B cell (primary cell): ENCODE measurements around the gene HIPK3. TPM values are rescaled to one million over a fixed set of nuclear protein-coding genes. Genes with fewer than 3 reads are reported as not detected.

Experiments used
- ATAC-seq: fragments of 200-7000 bp; cut with Tn5 transposase; one replicate; pipeline ENCODE4 v1.10.0; 2021; ENCODE audit warnings: low read depth, mild to moderate bottlenecking, moderate number of reproducible peaks, moderate library complexity
- CTCF ChIA-PET: fragments of 350-600 bp; sonication (Branson Sonifier 250); formaldehyde crosslinking; loops from one replicate; lab custom pipeline; 2021; ENCODE audit warnings: antibody characterized with exemption, inconsistent platforms; lab: Charles Lee
- POLR2A ChIA-PET: fragments of 350-600 bp; sonication (Branson Sonifier 250); formaldehyde crosslinking; loops from one replicate; lab custom pipeline; 2021; ENCODE audit warnings: antibody characterized with exemption; lab: Charles Lee
- DNase-seq: peaks from one replicate; pipeline ENCODE4 v3.0.0; 2013
- H2AFZ ChIP-seq: 2 replicates; pipeline ENCODE4 v1.6.1; 2012; ENCODE audit warnings: mild to moderate bottlenecking, low read depth, low read length; ENCODE audit not compliant: insufficient read depth, poor library complexity, severe bottlenecking
- H3K27ac ChIP-seq, 2 donors: 1 replicate in 1 of 2; 2 replicates in 1 of 2; pipeline ENCODE4 v1.5.1; 2012 to 2013; ENCODE audit warnings: low read length in 2 of 2, mild to moderate bottlenecking in 2 of 2, moderate library complexity in 1 of 2
- H3K27me3 ChIP-seq, 4 experiments: fragments of 200-600 bp in 1 of 4; sonication (generic) in 1 of 4; replicated peaks in 1 of 4; 1 replicate in 2 of 4; 2 replicates in 2 of 4; pipeline versions ENCODE4 v1.6.1 to v1.7.0; 2013 to 2016; ENCODE audit warnings: low read length in 3 of 4, mild to moderate bottlenecking in 2 of 4, mixed read lengths in 1 of 4, moderate library complexity in 1 of 4; ENCODE audit not compliant: insufficient read depth in 4 of 4, control insufficient read depth in 3 of 4; ENCODE audit errors: control extremely low read depth in 1 of 4
- H3K36me3 ChIP-seq, 2 experiments: replicated peaks in 1 of 2; 1 replicate in 1 of 2; 2 replicates in 1 of 2; pipeline versions ENCODE4 v1.6.1 to v1.7.1; 2013; ENCODE audit warnings: low read length in 1 of 2; ENCODE audit not compliant: insufficient read depth in 2 of 2, control insufficient read depth in 1 of 2; ENCODE audit errors: control extremely low read depth in 1 of 2, extremely low read depth in 1 of 2
- H3K4me1 ChIP-seq, 2 donors: fragments of 200-600 bp in 1 of 2; sonication (generic) in 1 of 2; 1 replicate in 1 of 2; 2 replicates in 1 of 2; pipeline versions ENCODE4 v1.5.1 to v1.6.1; 2013 to 2017; ENCODE audit warnings: low read length in 2 of 2; ENCODE audit not compliant: control insufficient read depth in 2 of 2, insufficient read depth in 2 of 2
- H3K4me2 ChIP-seq: replicated peaks from 2 replicates; pipeline ENCODE3; 2012; ENCODE audit warnings: mild to moderate bottlenecking, low read depth, low read length; ENCODE audit not compliant: poor library complexity, severe bottlenecking
- H3K4me3 ChIP-seq, 5 experiments: fragments of 200-600 bp in 1 of 5; sonication (generic) in 1 of 5; 1 replicate in 3 of 5; 2 replicates in 2 of 5; pipeline versions ENCODE4 v1.5.1 to v1.7.0; 2011 to 2016; ENCODE audit warnings: low read length in 4 of 5, mild to moderate bottlenecking in 4 of 5, low read depth in 2 of 5, control low read depth in 1 of 5, moderate library complexity in 1 of 5; ENCODE audit not compliant: insufficient read depth in 1 of 5; ENCODE audit errors: control extremely low read depth in 1 of 5, extremely low read depth in 1 of 5
- H3K79me2 ChIP-seq: fragments of 200-600 bp; sonication (generic); one replicate; pipeline ENCODE4 v1.6.0; 2016; ENCODE audit warnings: low read length; ENCODE audit not compliant: control insufficient read depth, insufficient read depth
- H3K9ac ChIP-seq: fragments of 200-600 bp; sonication (generic); 2 replicates; pipeline ENCODE4 v1.6.1; 2017; ENCODE audit warnings: mild to moderate bottlenecking, low read length, moderate library complexity
- H3K9me3 ChIP-seq, 3 donors: one replicate each; pipeline versions ENCODE4 v1.6.1 to v1.7.1; 2013; ENCODE audit warnings: low read length in 2 of 3; ENCODE audit not compliant: control insufficient read depth in 2 of 3, insufficient read depth in 1 of 3; ENCODE audit errors: control extremely low read depth in 1 of 3
- H4K20me1 ChIP-seq: 2 replicates; pipeline ENCODE4 v1.6.0; 2012; ENCODE audit warnings: mild to moderate bottlenecking, low read length; ENCODE audit not compliant: insufficient read depth, control insufficient read depth, poor library complexity, severe bottlenecking
- H3K27ac Mint-ChIP-seq: one replicate; pipeline ENCODE4 v1.8.0; 2021; ENCODE audit warnings: mixed read lengths
- H3K27me3 Mint-ChIP-seq: one replicate; pipeline ENCODE4 v1.8.0; 2021; ENCODE audit warnings: mixed read lengths
- H3K4me1 Mint-ChIP-seq: one replicate; pipeline ENCODE4 v1.8.0; 2021; ENCODE audit warnings: mixed read lengths
- H3K4me3 Mint-ChIP-seq: one replicate; pipeline ENCODE4 v1.8.0; 2021; ENCODE audit warnings: mixed read lengths
- H3K9me3 Mint-ChIP-seq: one replicate; pipeline ENCODE4 v1.8.0; 2022; ENCODE audit warnings: mixed read lengths; ENCODE audit not compliant: insufficient read depth
- EZH2 ChIP-seq: IDR thresholded peaks from 2 replicates; pipeline ENCODE4 v1.6.1; 2012; ENCODE audit warnings: borderline replicate concordance, low read depth, mild to moderate bottlenecking, moderate library complexity, low read length; ENCODE audit not compliant: insufficient read depth, poor library complexity, severe bottlenecking
- WGBS: methylation state at CpG from one replicate; pipeline ENCODE4 v1.1.5; 2013; ENCODE audit warnings: missing lambda C conversion rate; ENCODE audit not compliant: insufficient coverage; 5-methylcytosine and 5-hydroxymethylcytosine counted together
- intact Hi-C: fragments of 100-400 bp; cut with micrococcal nuclease; formaldehyde crosslinking; loops from one replicate; pipeline ENCODE4 v1.10.0; 2022
- polyA plus RNA-seq: library from polyadenylated mRNA; depleted of rRNA; stranded (reverse); fragments of >200 nt; gene quantifications from 2 replicates; pipeline ENCODE4 v1.2.3, GENCODE V29; 2012
- total RNA-seq, 2 donors: library from RNA; stranded (reverse); fragments of 120-200 nt in 1 of 2; gene quantifications; 1 replicate in 1 of 2; 2 replicates in 1 of 2; pipeline versions ENCODE4 v1.2.3 to v1.2.4, GENCODE V29; 2013 to 2022
- TF ChIP-seq, protein P1 (sequence below): fragments of 200-600 bp; IDR thresholded peaks from one replicate; pipeline ENCODE4 v1.8.0; 2022; ENCODE audit warnings: antibody characterized with exemption, mild to moderate bottlenecking

Gene HIPK3
- total and polyA plus RNA-seq, 2 donors (not counting 1 experiment from before 2014, with no cell fraction given), result 13.1 to 81.6 TPM

DNA sequence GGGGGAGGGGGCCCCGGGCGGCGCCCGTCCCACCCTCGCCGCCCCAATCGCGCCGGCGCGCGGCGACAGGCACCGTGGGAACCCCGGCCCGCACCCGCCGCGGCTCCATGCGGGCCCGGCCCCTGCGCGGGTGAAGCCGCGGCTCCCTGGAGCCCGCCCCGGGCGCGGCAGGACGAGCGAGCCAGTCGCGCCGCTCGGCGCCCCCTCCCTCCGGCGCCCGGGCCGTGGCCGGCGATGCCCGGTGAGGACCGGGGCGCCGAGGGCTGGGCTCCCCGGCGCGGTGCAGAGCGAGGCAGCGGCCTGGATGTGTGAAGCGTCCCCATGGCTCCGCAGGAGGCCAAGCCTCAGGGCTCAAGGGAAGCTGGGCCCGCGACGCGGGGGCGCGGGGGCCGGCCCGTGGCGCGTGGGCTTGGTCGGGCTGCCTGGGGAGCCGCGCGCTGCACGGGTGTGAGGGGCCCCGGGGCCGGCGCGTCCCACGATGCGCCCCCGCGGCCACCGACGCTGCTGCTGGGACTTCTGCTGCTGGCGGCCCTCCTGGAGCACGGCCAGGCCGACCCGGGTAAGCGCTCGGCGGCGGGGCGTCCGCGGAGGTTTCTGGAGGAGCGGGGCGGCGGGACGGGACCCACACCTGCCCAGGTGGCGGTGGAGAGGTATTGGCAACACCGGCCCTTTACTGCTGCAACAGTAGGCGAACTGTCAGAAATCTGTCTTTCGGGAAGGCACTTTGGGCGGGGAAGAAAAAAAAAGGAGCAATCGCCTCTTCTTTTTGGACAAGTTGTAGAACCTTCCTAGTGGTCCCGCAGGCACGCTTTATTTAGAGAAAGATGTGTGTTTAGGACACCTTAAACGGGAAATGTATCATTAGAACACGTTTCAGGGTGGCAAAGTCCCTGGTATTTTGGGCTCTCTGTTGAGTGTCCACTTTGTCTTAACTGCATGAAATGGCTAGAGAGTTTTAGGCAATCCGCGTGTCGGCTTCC is 119.4 kb downstream of the HIPK3 start:
- H3K4me1 ChIP-seq, result peaks cover 17 to 19% of the 10 kb centered on the region in 2 donors
- peak overlapping the region in 1 of 5 experiments; percentile 49 for H3K4me3 ChIP-seq
- peaks cover 0 to 32% (median 19%) of the 10 kb centered on the region in 4 experiments for H3K27me3 ChIP-seq
- H3K36me3 ChIP-seq, result no peaks in the 10 kb centered on the region
- peak overlapping the region; percentile 26 for H3K9ac ChIP-seq
- Mint-ChIP-seq H3K4me3 (peak overlapping the region; percentile 70), H3K27ac (no peak overlapping the region), H3K9me3 (no peaks in the 10 kb centered on the region), H3K27me3 (peaks cover 47% of the 10 kb centered on the region), H3K4me1 (peaks cover 2% of the 10 kb centered on the region)
- TF ChIP-seq EZH2, result no peak
- TF ChIP-seq, protein P1, sequence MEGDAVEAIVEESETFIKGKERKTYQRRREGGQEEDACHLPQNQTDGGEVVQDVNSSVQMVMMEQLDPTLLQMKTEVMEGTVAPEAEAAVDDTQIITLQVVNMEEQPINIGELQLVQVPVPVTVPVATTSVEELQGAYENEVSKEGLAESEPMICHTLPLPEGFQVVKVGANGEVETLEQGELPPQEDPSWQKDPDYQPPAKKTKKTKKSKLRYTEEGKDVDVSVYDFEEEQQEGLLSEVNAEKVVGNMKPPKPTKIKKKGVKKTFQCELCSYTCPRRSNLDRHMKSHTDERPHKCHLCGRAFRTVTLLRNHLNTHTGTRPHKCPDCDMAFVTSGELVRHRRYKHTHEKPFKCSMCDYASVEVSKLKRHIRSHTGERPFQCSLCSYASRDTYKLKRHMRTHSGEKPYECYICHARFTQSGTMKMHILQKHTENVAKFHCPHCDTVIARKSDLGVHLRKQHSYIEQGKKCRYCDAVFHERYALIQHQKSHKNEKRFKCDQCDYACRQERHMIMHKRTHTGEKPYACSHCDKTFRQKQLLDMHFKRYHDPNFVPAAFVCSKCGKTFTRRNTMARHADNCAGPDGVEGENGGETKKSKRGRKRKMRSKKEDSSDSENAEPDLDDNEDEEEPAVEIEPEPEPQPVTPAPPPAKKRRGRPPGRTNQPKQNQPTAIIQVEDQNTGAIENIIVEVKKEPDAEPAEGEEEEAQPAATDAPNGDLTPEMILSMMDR, result no peak
- H2AFZ ChIP-seq, result no peak overlapping the region
- H4K20me1 ChIP-seq, result no peaks in the 10 kb centered on the region
- intact Hi-C loops, result no loop called here
- POLR2A ChIA-PET, result no interaction called here
- ATAC-seq (no peak), DNase-seq (peak; percentile 35)
- H3K79me2 ChIP-seq, result no peaks in the 10 kb centered on the region
- H3K27ac ChIP-seq, result no peak overlapping the region
- CTCF ChIA-PET, result no interaction called here
- 4% methylated on average over 103 of the region's 106 CpGs for WGBS
- H3K4me2 ChIP-seq, result peak overlapping the region; percentile 78
- H3K9me3 ChIP-seq, result no peaks in the 10 kb centered on the region
